PC-3 (cell line): ENCODE measurements around the gene PSMA2. TPM values are rescaled to one million over a fixed set of nuclear protein-coding genes. Genes with fewer than 3 reads are reported as not detected.

Source experiments
- ATAC-seq: fragments of 200-7000 bp; cut with Tn5 transposase; 2 replicates; pipeline ENCODE4 v1.9.1; 2020; ENCODE audit warnings: mild to moderate bottlenecking, moderate library complexity
- BruUV-seq: library from RNA; stranded (reverse); fragments of 400-500 nt; replicated peaks from 2 replicates; lab custom pipeline; 2021; lab: Mats Ljungman, UMichigan
- CTCF ChIA-PET: fragments of 300-600 bp; sonication (Branson Sonifier 250); formaldehyde crosslinking; loops from one replicate; lab custom pipeline; 2022; ENCODE audit warnings: antibody characterized with exemption; lab: Charles Lee
- POLR2A ChIA-PET: fragments of 300-600 bp; sonication (Branson Sonifier 250); formaldehyde crosslinking; loops from one replicate; lab custom pipeline; 2022; ENCODE audit warnings: antibody characterized with exemption; ENCODE audit not compliant: unreplicated experiment; lab: Charles Lee
- DNase-seq: peaks from one replicate; pipeline ENCODE4 v3.0.0-alpha.2; 2015
- H2AFZ ChIP-seq: fragments of 300-600 bp; sonication (generic); 2 replicates; pipeline ENCODE4 v1.6.0; 2016; ENCODE audit warnings: antibody characterized with exemption, low read length
- H3F3A ChIP-seq: fragments of 300-600 bp; sonication (generic); one replicate; pipeline ENCODE4 v1.6.0; 2017; ENCODE audit warnings: antibody characterized with exemption, low read length, control low read depth, mild to moderate bottlenecking; ENCODE audit not compliant: unreplicated experiment
- H3K27ac ChIP-seq: fragments of 300-600 bp; sonication (generic); 2 replicates; pipeline ENCODE4 v1.5.1; 2016; ENCODE audit warnings: mild to moderate bottlenecking, low read length
- H3K27me3 ChIP-seq: fragments of 300-600 bp; sonication (generic); 2 replicates; pipeline ENCODE4 v1.6.1; 2016; ENCODE audit warnings: low read length, mixed read lengths
- H3K36me3 ChIP-seq: fragments of 300-600 bp; sonication (generic); 2 replicates; pipeline ENCODE4 v1.6.1; 2016; ENCODE audit warnings: low read depth, mixed run types, low read length, mixed read lengths
- H3K4me1 ChIP-seq: fragments of 300-600 bp; sonication (generic); 2 replicates; pipeline ENCODE4 v1.5.1; 2016; ENCODE audit warnings: low read length; ENCODE audit not compliant: insufficient read depth
- H3K4me2 ChIP-seq: fragments of 300-600 bp; sonication (generic); 2 replicates; pipeline ENCODE4 v1.6.0; 2016; ENCODE audit warnings: low read length
- H3K4me3 ChIP-seq: fragments of 300-600 bp; sonication (generic); 2 replicates; pipeline ENCODE4 v1.5.1; 2016; ENCODE audit warnings: mild to moderate bottlenecking, low read length, mixed read lengths
- H3K79me2 ChIP-seq: fragments of 300-600 bp; sonication (generic); 2 replicates; pipeline ENCODE4 v1.6.1; 2017; ENCODE audit warnings: low read length, mixed read lengths
- H3K9ac ChIP-seq: fragments of 300-600 bp; sonication (generic); 2 replicates; pipeline ENCODE4 v1.6.0; 2016; ENCODE audit warnings: mild to moderate bottlenecking, low read length
- H3K9me2 ChIP-seq: fragments of 300-600 bp; sonication (generic); replicated peaks from 2 replicates; pipeline ENCODE4 v1.6.1; 2016; ENCODE audit warnings: mixed run types, low read length, mixed read lengths
- H3K9me3 ChIP-seq: fragments of 300-600 bp; sonication (generic); 2 replicates; pipeline ENCODE4 v1.6.1; 2016; ENCODE audit warnings: low read length, mixed read lengths
- H4K20me1 ChIP-seq: fragments of 300-600 bp; sonication (generic); 2 replicates; pipeline ENCODE4 v1.6.1; 2016; ENCODE audit warnings: low read length, mixed read lengths
- EZH2 ChIP-seq: fragments of 300-600 bp; sonication (generic); IDR thresholded peaks from one replicate; pipeline ENCODE4 v1.6.1; 2017; ENCODE audit warnings: antibody characterized with exemption, mild to moderate bottlenecking, low read length; ENCODE audit not compliant: unreplicated experiment
- EZH2phosphoT487 ChIP-seq: fragments of 300-600 bp; sonication (generic); IDR thresholded peaks from 2 replicates; pipeline ENCODE4 v1.6.1; 2018; ENCODE audit warnings: mild to moderate bottlenecking, antibody characterized with exemption, low read length, borderline replicate concordance
- intact Hi-C: fragments of 100-400 bp; cut with micrococcal nuclease; formaldehyde crosslinking; loops from 2 replicates; pipeline ENCODE4 v1.9.0; 2023
- total RNA-seq: library from RNA; depleted of rRNA; stranded (reverse); fragments of >200 nt; gene quantifications from 2 replicates; pipeline ENCODE4 v1.2.3, GENCODE V29; 2014
- TF ChIP-seq, protein P1 (sequence below): fragments of 300-600 bp; sonication (generic); conservative IDR thresholded peaks from 2 replicates; pipeline ENCODE4 v1.5.1; 2017; ENCODE audit warnings: antibody characterized with exemption, low read depth, mild to moderate bottlenecking, low read length

Gene PSMA2
- total RNA-seq, 1 experiment from 2014 or later = 85.6 TPM

DNA sequence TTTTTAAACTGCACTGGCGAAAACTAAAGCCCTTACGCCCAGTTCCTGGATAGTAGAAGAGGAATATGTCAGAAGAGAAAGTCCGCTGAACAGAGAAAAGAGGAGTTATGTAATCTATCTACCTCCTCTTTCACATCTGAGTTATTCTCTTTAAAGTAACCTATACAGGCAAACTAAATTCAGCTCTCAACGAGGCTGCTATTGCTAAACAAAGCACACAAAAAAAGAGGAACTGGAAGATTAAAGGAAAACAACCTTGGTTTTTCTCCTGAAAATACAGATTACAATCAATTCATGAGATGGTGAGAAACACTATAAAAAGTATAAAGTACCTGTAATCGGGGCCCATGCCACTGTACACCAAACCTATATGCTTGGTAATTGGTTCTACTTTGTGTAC lies 5.8 kb downstream of the PSMA2 start:
- peaks cover 32% of the 10 kb centered on the region for H4K20me1 ChIP-seq
- ChIA-PET POLR2A (no interaction called here), CTCF (no interaction called here)
- no peak overlapping the region for H3K4me2 ChIP-seq
- ATAC-seq (no peak), DNase-seq (no peak)
- BruUV-seq = no TSS peak
- intact Hi-C loops = no loop called here
- TF ChIP-seq, protein P1, sequence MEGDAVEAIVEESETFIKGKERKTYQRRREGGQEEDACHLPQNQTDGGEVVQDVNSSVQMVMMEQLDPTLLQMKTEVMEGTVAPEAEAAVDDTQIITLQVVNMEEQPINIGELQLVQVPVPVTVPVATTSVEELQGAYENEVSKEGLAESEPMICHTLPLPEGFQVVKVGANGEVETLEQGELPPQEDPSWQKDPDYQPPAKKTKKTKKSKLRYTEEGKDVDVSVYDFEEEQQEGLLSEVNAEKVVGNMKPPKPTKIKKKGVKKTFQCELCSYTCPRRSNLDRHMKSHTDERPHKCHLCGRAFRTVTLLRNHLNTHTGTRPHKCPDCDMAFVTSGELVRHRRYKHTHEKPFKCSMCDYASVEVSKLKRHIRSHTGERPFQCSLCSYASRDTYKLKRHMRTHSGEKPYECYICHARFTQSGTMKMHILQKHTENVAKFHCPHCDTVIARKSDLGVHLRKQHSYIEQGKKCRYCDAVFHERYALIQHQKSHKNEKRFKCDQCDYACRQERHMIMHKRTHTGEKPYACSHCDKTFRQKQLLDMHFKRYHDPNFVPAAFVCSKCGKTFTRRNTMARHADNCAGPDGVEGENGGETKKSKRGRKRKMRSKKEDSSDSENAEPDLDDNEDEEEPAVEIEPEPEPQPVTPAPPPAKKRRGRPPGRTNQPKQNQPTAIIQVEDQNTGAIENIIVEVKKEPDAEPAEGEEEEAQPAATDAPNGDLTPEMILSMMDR = no peak
- no peak for TF ChIP-seq EZH2
- no peak overlapping the region for H3K9ac ChIP-seq
- peaks cover 11% of the 10 kb centered on the region for H3K4me1 ChIP-seq
- H3K4me3 ChIP-seq = no peak overlapping the region
- no peak overlapping the region for H2AFZ ChIP-seq
- peaks cover 58% of the 10 kb centered on the region for H3K36me3 ChIP-seq
- H3K79me2 ChIP-seq = peaks cover 54% of the 10 kb centered on the region
- no peaks in the 10 kb centered on the region for H3K9me3 ChIP-seq
- no peaks in the 10 kb centered on the region for H3K9me2 ChIP-seq
- H3K27ac ChIP-seq = no peak overlapping the region
- H3K27me3 ChIP-seq = no peaks in the 10 kb centered on the region
- no peaks in the 10 kb centered on the region for H3F3A ChIP-seq

DNA sequence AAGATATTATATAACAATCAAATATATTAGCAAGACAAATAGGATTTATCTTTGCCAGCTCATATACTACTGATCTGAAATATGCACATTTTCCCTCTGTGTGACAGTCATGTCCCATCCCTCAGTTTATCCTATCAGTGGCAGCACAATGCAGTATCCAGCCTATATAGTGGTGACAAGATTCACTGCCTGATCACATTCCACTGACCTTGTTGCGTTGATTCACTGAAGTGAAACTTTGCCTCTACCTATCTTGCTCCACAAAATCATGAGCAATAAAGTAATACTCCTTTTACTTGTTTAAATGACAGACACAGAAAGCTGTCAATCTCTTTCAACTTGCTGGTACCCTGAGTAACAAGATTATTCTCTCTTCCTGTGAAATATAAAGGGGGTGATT lies 6.3 kb downstream of the PSMA2 start:
- H3K27ac ChIP-seq = no peak overlapping the region
- H3K4me2 ChIP-seq = no peak overlapping the region
- intact Hi-C loops = no loop called here
- no peak overlapping the region for H2AFZ ChIP-seq
- peaks cover 27% of the 10 kb centered on the region for H4K20me1 ChIP-seq
- H3K9ac ChIP-seq = no peak overlapping the region
- peaks cover 63% of the 10 kb centered on the region for H3K36me3 ChIP-seq
- H3K4me1 ChIP-seq = peaks cover 11% of the 10 kb centered on the region
- BruUV-seq = no TSS peak
- no peaks in the 10 kb centered on the region for H3K9me3 ChIP-seq
- no peaks in the 10 kb centered on the region for H3F3A ChIP-seq
- no peak for ATAC-seq
- no peak overlapping the region for H3K4me3 ChIP-seq
- TF ChIP-seq EZH2 = no peak
- no peak for TF ChIP-seq EZH2phosphoT487
- TF ChIP-seq, protein P1 = no peak
- no peak for DNase-seq
- POLR2A ChIA-PET = no interaction called here
- no peaks in the 10 kb centered on the region for H3K27me3 ChIP-seq
- H3K9me2 ChIP-seq = no peaks in the 10 kb centered on the region
- peaks cover 49% of the 10 kb centered on the region for H3K79me2 ChIP-seq
- CTCF ChIA-PET = no interaction called here

DNA sequence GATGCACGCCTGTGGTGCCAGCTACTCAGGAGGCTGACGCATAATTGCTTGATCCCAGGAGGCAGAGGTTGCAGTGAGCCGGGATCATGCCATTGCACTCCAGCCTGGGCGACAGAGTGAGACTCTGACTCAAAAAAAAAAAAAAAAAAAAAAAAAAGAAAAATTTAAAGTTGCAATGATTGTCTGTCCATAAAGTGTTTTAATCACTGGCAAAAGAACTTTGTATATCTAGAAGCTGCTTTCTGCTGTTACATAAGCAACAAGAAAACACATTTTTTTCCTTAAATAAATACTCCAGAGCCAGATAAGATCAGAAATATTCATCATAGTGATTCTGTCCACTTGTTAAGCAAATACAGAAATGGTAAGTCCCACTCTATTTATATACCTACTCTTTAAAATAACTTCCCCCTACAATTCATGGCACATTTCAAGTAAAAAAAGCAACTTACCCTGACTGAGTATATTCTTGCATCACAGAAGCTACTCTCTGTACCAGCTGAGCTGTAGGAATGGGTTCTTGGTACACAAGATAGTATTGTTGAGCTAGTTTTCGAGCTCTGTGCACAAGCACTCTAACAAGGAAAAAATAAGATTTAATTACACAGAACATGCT lies 7.6 kb downstream of the PSMA2 start:
- Histone ChIP-seq H3K9ac (no peak overlapping the region), H3K4me1 (peaks cover 2% of the 10 kb centered on the region), H4K20me1 (peaks cover 16% of the 10 kb centered on the region), H3K27me3 (no peaks in the 10 kb centered on the region), H3K9me2 (no peaks in the 10 kb centered on the region), H3K4me2 (no peak overlapping the region), H3K4me3 (no peak overlapping the region), H3K79me2 (peaks cover 36% of the 10 kb centered on the region), H3K36me3 (peaks cover 76% of the 10 kb centered on the region), H3K27ac (no peak overlapping the region), H3F3A (no peaks in the 10 kb centered on the region), H2AFZ (no peak overlapping the region), H3K9me3 (no peaks in the 10 kb centered on the region)
- TF ChIP-seq EZH2 = no peak
- TF ChIP-seq, protein P1 = no peak
- TF ChIP-seq EZH2phosphoT487 = no peak
- DNase-seq = no peak
- intact Hi-C loops = no loop called here
- no peak for ATAC-seq
- CTCF ChIA-PET = no interaction called here
- no TSS peak for BruUV-seq
- POLR2A ChIA-PET = interaction anchor here (0.5 kb wide), 1 partner anchor 21 kb away, joined by 3 read pairs; no protein-coding TSS in a partner anchor
